ENCODE data around the gene GRK7.

- TF ChIP-seq YY1 (IDR thresholded peaks at IDR 0.05; ENCODE audit: low read depth) (no peak), TAF1 (IDR thresholded peaks at IDR 0.05; ENCODE audit: borderline replicate concordance, low read depth, low read length) (no peak), CTCF (IDR thresholded peaks at IDR 0.05) (no peak), MAX (IDR thresholded peaks at IDR 0.05; ENCODE audit: low read depth) (no peak), RAD21 (IDR thresholded peaks at IDR 0.05; ENCODE audit: low read length) (no peak), JUND (IDR thresholded peaks at IDR 0.05) (no peak), ELF1 (IDR thresholded peaks at IDR 0.05) (no peak), GABPA (IDR thresholded peaks at IDR 0.05; ENCODE audit: low read depth) (no peak), RCOR1 (IDR thresholded peaks at IDR 0.05; ENCODE audit: low read length) (no peak), NFIC (IDR thresholded peaks at IDR 0.05; ENCODE audit: borderline replicate concordance) (no peak), RFX5 (IDR thresholded peaks at IDR 0.05; ENCODE audit: low read length) (no peak), EZH2phosphoT487 (IDR thresholded peaks at IDR 0.05; ENCODE audit: borderline replicate concordance, low read depth) (no peak)
- TF ChIP-seq, protein P1, sequence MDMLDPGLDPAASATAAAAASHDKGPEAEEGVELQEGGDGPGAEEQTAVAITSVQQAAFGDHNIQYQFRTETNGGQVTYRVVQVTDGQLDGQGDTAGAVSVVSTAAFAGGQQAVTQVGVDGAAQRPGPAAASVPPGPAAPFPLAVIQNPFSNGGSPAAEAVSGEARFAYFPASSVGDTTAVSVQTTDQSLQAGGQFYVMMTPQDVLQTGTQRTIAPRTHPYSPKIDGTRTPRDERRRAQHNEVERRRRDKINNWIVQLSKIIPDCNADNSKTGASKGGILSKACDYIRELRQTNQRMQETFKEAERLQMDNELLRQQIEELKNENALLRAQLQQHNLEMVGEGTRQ (IDR thresholded peaks at IDR 0.05; ENCODE audit: borderline replicate concordance, low read depth, low read length) = no peak
- TF ChIP-seq, protein P2, sequence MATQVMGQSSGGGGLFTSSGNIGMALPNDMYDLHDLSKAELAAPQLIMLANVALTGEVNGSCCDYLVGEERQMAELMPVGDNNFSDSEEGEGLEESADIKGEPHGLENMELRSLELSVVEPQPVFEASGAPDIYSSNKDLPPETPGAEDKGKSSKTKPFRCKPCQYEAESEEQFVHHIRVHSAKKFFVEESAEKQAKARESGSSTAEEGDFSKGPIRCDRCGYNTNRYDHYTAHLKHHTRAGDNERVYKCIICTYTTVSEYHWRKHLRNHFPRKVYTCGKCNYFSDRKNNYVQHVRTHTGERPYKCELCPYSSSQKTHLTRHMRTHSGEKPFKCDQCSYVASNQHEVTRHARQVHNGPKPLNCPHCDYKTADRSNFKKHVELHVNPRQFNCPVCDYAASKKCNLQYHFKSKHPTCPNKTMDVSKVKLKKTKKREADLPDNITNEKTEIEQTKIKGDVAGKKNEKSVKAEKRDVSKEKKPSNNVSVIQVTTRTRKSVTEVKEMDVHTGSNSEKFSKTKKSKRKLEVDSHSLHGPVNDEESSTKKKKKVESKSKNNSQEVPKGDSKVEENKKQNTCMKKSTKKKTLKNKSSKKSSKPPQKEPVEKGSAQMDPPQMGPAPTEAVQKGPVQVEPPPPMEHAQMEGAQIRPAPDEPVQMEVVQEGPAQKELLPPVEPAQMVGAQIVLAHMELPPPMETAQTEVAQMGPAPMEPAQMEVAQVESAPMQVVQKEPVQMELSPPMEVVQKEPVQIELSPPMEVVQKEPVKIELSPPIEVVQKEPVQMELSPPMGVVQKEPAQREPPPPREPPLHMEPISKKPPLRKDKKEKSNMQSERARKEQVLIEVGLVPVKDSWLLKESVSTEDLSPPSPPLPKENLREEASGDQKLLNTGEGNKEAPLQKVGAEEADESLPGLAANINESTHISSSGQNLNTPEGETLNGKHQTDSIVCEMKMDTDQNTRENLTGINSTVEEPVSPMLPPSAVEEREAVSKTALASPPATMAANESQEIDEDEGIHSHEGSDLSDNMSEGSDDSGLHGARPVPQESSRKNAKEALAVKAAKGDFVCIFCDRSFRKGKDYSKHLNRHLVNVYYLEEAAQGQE (IDR thresholded peaks at IDR 0.05; ENCODE audit: low read depth, low read length) = no peak
Observed at GRCh38 chr3:141714671-141715070, 48.5 kb upstream of the GRK7 start.
